GM10248 (cell line): Measurements from ENCODE around the gene KLHL3.

Source experiments
- CTCF ChIA-PET: fragments of 300-600 bp; sonication (Branson Sonifier 250); formaldehyde crosslinking; extraction: SDS; loops from one replicate; lab custom pipeline; 2021; ENCODE audit warnings: antibody characterized with exemption; lab: Yijun Ruan, JAX
- POLR2A ChIA-PET: fragments of 350-650 bp; sonication (Branson Sonifier 250); formaldehyde crosslinking; extraction: SDS; loops from one replicate; lab custom pipeline; 2020; ENCODE audit warnings: antibody characterized with exemption; lab: Yijun Ruan, JAX
- DNase-seq: peaks from one replicate; pipeline ENCODE4 v3.0.0; 2012; ENCODE audit errors: extremely low spot score
- CTCF ChIP-seq: IDR thresholded peaks from 2 replicates; pipeline ENCODE4 v1.5.1; 2012; ENCODE audit warnings: mild to moderate bottlenecking, low read depth; ENCODE audit errors: extremely low read depth, missing control alignments, control extremely low read depth

KLHL3 gene

GRCh38 chr5:137635521-137635921 lies 100.4 kb downstream of the KLHL3 start:
- ChIA-PET CTCF (interaction anchor here (1.1 to 2.6 kb wide), 5 partner anchors 24 to 442 kb away, joined by 3 to 17 read pairs (median 7); partner anchors contain the start of gene KLHL3), POLR2A (no interaction called here)
- no peak for DNase-seq
- no peak for TF ChIP-seq CTCF

GRCh38 chr5:137633896-137634295 lies 102.0 kb downstream of the KLHL3 start:
- ChIA-PET CTCF (interaction anchor here (0.8 to 2.6 kb wide), 11 partner anchors 9 to 405 kb away, joined by 3 to 17 read pairs (median 5); partner anchors contain the start of gene KLHL3), POLR2A (no interaction called here)
- DNase-seq, result no peak
- TF ChIP-seq CTCF, result no peak

GRCh38 chr5:137632716-137633115 lies 103.2 kb downstream of the KLHL3 start:
- CTCF ChIA-PET, result interaction anchor here (1.6 to 3.9 kb wide), 2 partner anchors 8 to 27 kb away, joined by 4 to 31 read pairs; no protein-coding TSS in a partner anchor
- POLR2A ChIA-PET, result interaction anchor here (0.7 kb wide), 1 partner anchor 323 kb away, joined by 6 read pairs; no protein-coding TSS in a partner anchor
- no peak for TF ChIP-seq CTCF
- DNase-seq, result no peak

- DNase-seq, result no peak
- no peak for TF ChIP-seq CTCF
- ChIA-PET POLR2A (no interaction called here), CTCF (interaction anchor here (1.6 to 6.2 kb wide), 8 partner anchors 9 to 437 kb away, joined by 4 to 148 read pairs (median 23); partner anchors contain the start of gene KLHL3)
Observed at GRCh38 chr5:137631453-137631852, 104.4 kb downstream of the KLHL3 start.

GRCh38 chr5:137630972-137631370 lies 104.9 kb downstream of the KLHL3 start:
- no peak for DNase-seq
- POLR2A ChIA-PET, result no interaction called here
- CTCF ChIA-PET, result interaction anchor here (1.6 to 6.2 kb wide), 10 partner anchors 9 to 438 kb away, joined by 4 to 148 read pairs (median 27); partner anchors contain the start of gene KLHL3
- TF ChIP-seq CTCF, result no peak

- ChIA-PET CTCF (interaction anchor here (0.7 to 6.2 kb wide), 35 partner anchors 11 to 503 kb away, joined by 3 to 148 read pairs (median 6); partner anchors contain the start of genes HNRNPA0 and KLHL3), POLR2A (no interaction called here)
- no peak for TF ChIP-seq CTCF
- no peak for DNase-seq
Observed at GRCh38 chr5:137630216-137630971, 105.5 kb downstream of the KLHL3 start.
